GM10847 (cell line): Measurements from ENCODE around the gene TMTC2.

ENCODE experiments used
- POLR2A ChIP-seq: IDR thresholded peaks from 2 replicates; pipeline ENCODE4 v1.6.1; 2011; ENCODE audit not compliant: insufficient read length; ENCODE audit errors: extremely low read depth

TMTC2 gene

GRCh38 chr12:82740129-82741000 lies 53.7 kb downstream of the TMTC2 start:
- no peak for TF ChIP-seq POLR2A

GRCh38 chr12:82745063-82745674 lies 58.5 kb downstream of the TMTC2 start:
- no peak for TF ChIP-seq POLR2A

GRCh38 chr12:82745807-82746206 lies 59.1 kb downstream of the TMTC2 start:
- TF ChIP-seq POLR2A, result no peak

GRCh38 chr12:82746668-82747067 lies 60.0 kb downstream of the TMTC2 start:
- TF ChIP-seq POLR2A, result no peak

GRCh38 chr12:82749015-82749414 lies 62.3 kb downstream of the TMTC2 start:
- no peak for TF ChIP-seq POLR2A

GRCh38 chr12:82754856-82755255 lies 68.2 kb downstream of the TMTC2 start:
- no peak for TF ChIP-seq POLR2A

GRCh38 chr12:82756303-82756702 lies 69.6 kb downstream of the TMTC2 start:
- TF ChIP-seq POLR2A, result no peak

GRCh38 chr12:82757059-82757458 lies 70.4 kb downstream of the TMTC2 start:
- TF ChIP-seq POLR2A, result no peak

- no peak for TF ChIP-seq POLR2A
Measured at GRCh38 chr12:82757656-82758055, 71.0 kb downstream of the TMTC2 start.

- TF ChIP-seq POLR2A, result no peak
Measured at GRCh38 chr12:82758749-82759330, 72.1 kb downstream of the TMTC2 start.

- TF ChIP-seq POLR2A, result no peak
Measured at GRCh38 chr12:82760423-82760822, 73.7 kb downstream of the TMTC2 start.

GRCh38 chr12:82765971-82766705 lies 79.4 kb downstream of the TMTC2 start:
- no peak for TF ChIP-seq POLR2A

GRCh38 chr12:82774666-82775065 lies 88.0 kb downstream of the TMTC2 start:
- no peak for TF ChIP-seq POLR2A

- TF ChIP-seq POLR2A, result no peak
Measured at GRCh38 chr12:82780517-82780916, 93.8 kb downstream of the TMTC2 start.

- no peak for TF ChIP-seq POLR2A
Measured at GRCh38 chr12:82781309-82781997, 94.7 kb downstream of the TMTC2 start.
